HG02759 (cell line): ENCODE data around the gene CCDC159.
A peak's percentile ranks its signal among the peaks of the same experiment; 100 is the strongest.
"Not testable (repeated sequence)": the region's sequence is repeated elsewhere in the genome, so short reads cannot be mapped to it uniquely, and the experiment has no call there.

ENCODE experiments used
- ATAC-seq: cut with Tn5 transposase; IDR thresholded peaks from one replicate; pipeline ENCODE4 v1.9.1; 2021; ENCODE audit warnings: mild to moderate bottlenecking, moderate library complexity; ENCODE audit not compliant: unreplicated experiment

Gene CCDC159, protein sequence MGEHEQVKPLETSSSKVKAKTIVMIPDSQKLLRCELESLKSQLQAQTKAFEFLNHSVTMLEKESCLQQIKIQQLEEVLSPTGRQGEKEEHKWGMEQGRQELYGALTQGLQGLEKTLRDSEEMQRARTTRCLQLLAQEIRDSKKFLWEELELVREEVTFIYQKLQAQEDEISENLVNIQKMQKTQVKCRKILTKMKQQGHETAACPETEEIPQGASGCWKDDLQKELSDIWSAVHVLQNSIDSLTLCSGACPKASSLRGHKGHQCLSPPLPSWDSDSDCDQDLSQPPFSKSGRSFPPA

GRCh38 chr19:11346104-11346940 lies at the start of gene CCDC159, which contains the start of gene TMEM205:
Gene CCDC159, plus strand, starts transcription at chr19:11346519. Its CDS starts 88 bp downstream, at chr19:11346607.
Gene TMEM205, minus strand, starts transcription at chr19:11346268. Its CDS starts 649 bp downstream, at chr19:11345619.
- ATAC-seq: peak; percentile 92

DNA sequence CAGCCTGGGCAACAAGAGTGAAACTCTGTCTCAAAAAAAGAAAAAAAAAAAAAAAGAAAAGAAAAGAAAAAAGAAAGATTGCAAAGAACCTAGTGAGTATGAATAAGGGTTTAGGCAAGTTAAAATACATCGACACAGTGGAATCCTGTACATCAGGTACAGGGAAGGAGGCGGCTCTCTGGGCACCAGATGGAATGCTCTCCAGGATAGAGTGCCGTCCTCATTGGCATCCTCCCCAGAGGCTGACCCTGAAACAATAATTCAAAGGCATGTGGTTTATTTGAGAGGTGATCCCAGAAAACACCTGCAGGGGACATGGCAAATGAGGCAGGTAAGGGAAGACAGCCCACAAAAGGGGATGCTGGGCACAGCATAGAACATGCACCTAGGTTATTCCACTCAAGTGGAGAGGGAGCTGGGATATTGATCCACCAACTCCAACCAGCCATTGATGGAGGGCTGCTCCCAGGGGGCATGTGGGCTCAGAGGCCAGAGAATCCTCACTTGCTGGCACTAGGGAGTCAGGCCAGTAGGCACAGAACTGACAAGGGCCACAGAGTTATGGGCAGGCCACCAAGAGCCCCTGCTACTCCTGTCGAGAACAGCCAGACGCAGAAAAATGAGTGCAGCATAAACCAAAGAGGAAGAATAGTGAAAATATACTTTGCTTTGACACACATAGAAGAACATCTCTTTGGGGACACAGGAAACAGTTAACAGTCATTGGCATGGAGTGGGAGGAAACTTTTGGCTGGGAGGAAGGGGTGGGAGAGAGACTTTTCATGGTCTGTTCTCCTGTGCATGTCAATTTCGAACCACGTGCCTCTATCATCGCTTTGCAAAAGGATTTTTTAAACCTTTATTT lies 46.1 kb upstream of the CCDC159 start:
- ATAC-seq: no peak

GRCh38 chr19:11300811-11301120 lies 45.6 kb upstream of the CCDC159 start:
- ATAC-seq: no peak

- ATAC-seq: no peak
Measured at GRCh38 chr19:11304936-11305335, 41.4 kb upstream of the CCDC159 start.

GRCh38 chr19:11306337-11306736 lies 40.0 kb upstream of the CCDC159 start:
- no peak for ATAC-seq

- ATAC-seq: not testable (repeated sequence)
Measured at GRCh38 chr19:11320278-11320995, 25.9 kb upstream of the CCDC159 start.

DNA sequence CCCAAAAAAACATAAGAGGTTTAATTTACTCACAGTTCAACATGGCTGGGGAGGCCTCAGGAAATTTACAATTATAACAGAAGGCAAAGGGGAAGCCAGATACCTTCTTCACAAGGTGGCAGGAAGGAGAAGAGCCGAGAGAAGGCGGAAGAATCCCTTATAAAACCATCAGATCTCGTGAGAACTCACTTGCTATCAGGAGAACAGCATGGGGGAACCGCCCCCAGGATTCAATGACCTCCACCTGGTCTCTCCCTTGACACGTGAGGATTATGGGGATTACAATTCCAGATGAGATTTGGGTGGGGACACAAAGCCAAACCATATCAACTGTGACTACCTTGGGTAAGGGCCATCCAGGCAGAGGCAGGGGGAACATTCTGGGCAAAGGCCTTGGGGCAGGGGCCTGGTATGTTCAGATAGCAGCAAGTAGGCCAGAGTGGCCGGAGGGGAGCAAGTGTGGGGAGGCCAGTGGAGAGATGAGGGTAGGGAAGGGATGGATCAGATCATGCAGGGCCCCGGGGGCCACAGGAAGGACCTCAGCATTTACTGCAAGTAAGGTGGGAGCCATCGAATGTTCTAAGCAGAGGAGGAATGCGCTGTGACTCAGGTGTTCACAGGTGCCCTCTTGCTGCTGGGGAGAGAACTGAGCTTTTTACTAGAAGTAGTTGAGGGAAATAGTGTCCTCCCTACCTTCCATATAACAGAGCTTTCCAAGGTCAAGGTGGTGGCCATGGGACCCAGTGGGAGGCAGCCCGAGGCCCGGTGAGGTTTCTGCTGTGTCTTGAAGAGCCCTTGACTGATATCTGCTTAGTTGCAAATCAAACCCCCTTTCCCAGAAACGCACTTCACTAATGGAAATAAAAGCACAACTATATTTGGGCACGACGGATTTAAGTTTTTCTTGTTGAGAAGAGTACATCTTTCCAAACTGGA lies 24.9 kb upstream of the CCDC159 start:
- no peak for ATAC-seq

DNA sequence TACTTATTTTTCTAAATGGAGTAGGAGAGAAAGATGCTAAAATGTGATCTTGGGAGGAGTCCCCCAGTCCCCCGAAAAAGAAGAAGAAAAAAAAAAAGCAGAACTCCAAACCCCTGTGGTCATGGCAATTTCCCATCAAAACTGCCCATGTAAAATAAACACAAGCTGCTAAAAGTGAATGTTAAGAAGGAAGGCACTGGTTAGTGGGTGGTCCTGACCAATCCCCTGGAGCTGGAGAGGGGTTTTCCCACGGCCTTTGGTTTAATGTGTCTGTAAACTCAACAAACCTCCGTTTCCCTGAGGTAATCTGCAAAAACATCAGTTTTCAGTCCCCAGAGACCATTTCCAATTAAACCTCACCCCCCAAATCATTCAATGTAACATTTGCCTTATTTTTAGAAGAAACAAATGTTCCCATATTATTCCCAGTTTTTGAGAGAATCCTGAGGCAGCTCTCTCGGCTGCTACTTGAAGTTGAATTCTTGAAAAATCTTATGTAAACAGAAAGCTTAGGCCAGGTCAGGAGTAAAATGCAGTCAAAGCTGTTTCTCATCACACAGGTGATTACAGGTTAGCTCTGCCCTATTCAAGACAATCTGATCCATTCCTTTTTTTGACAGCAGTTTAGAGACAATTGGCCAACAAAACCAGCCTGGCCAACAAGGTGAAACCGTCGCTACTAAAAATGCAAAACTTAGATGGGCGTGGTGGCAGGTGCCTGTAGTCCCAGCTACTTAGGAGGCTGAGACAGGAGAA lies 23.9 kb upstream of the CCDC159 start:
- ATAC-seq: no peak

- ATAC-seq: no peak
Measured at GRCh38 chr19:11323601-11324078, 22.7 kb upstream of the CCDC159 start.

DNA sequence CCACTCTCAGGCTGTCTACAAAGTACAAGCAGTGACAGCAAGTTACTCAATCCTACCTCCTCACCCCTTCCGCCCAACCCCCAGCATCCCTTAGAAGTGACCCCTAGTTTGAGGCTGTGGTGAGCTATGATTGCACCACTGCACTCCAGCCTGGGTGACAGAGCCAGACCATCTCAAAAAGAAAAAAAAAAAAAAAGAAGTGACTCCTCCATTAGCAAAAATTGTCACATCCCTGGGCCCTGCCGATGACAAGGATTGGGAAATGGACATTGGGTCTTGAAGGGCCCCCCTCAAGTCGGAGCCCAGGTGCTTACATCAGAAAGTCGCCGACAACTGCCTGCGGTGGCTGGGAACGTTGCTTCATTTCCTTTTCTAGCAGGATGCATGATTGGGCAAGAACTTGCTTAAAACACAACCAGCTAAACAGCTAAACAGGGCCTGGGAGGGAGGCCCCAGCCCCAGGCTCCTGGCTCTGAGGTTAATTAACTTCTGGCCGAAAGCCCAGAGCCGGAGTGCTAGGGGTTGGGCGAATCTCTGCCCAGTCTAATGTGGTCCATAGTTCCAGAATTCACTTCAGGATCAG lies 22.1 kb upstream of the CCDC159 start:
- no peak for ATAC-seq

DNA sequence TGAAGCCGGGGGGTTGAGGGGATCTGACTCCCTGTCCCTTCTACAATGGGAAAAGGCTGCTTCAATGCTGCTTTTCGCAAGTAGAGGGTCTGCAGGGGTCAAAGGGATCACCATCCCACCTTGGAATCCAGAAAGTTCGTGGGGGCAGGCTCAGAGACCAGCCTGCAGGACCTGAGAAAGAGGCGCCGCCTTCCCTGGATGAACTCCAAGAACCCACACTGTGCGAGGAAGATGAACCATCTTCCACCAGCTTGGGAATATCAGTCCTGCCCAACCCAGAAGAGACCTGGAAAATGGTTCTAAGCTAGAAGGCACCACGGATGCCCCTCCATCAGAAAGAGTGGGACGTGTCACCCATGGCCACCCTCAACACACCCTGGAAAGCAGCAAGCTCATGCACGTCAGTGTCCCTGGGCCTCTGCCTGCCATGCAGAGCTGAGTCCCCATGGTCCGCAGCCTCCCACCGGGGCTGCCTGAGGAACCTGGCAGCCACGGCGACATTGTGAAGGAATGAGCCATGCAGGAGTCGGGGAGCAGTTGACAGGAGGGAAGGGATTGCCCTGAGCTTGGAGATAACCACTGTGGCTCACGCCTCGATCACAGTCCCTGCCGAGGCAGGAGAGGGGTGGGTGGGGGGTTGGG lies 21.4 kb upstream of the CCDC159 start:
- no peak for ATAC-seq

GRCh38 chr19:11325544-11325943 lies 20.8 kb upstream of the CCDC159 start:
- ATAC-seq: no peak

GRCh38 chr19:11330127-11330526 lies 16.2 kb upstream of the CCDC159 start:
- no peak for ATAC-seq

GRCh38 chr19:11331502-11331901 lies 14.8 kb upstream of the CCDC159 start:
- no peak for ATAC-seq

GRCh38 chr19:11332822-11333221 lies 13.5 kb upstream of the CCDC159 start:
- no peak for ATAC-seq

DNA sequence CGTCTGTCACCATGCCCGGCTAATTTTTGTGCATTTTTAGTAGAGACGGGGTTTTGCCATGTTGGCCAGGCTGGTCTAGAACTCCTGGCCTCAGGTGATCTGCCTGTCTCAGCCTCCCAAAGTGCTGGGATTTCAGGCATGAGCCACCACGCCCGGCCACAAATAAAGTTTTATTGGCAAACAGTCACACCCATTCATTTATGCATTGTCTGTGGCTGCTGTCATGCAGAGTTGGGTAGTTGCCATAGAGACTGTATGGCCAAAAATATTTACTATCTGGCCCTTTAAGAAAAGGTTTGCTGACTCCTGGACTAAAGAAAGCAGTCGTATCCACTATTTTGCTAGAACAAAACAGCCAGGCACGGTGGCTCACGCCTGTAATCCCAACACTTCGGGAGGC lies 12.5 kb upstream of the CCDC159 start:
- not testable (repeated sequence) for ATAC-seq

- ATAC-seq: no peak
Measured at GRCh38 chr19:11335449-11336146, 10.7 kb upstream of the CCDC159 start.
